H9 (cell line): ENCODE results near the gene NT5DC4. TPM values are rescaled to one million over a fixed set of nuclear protein-coding genes. Genes with fewer than 3 reads are reported as not detected.

Source experiments
- DNase-seq: peaks from one replicate; pipeline ENCODE4 v3.0.0-alpha.2; 2017
- H2AFZ ChIP-seq: one replicate; pipeline ENCODE4 v1.6.1; 2013; ENCODE audit warnings: mild to moderate bottlenecking, low read length, control low read depth, moderate library complexity
- H2AK5ac ChIP-seq: 2 replicates; pipeline ENCODE4 v1.6.1; 2013; ENCODE audit warnings: low read length, control low read depth, mixed read lengths; ENCODE audit not compliant: insufficient read length
- H2BK120ac ChIP-seq: one replicate; pipeline ENCODE4 v1.6.1; 2013; ENCODE audit warnings: low read depth, mild to moderate bottlenecking, low read length, control low read depth, inconsistent platforms; ENCODE audit not compliant: poor library complexity, severe bottlenecking
- H2BK12ac ChIP-seq: 2 replicates; pipeline ENCODE4 v1.6.1; 2013; ENCODE audit warnings: low read length, control low read depth, mixed read lengths, low read depth; ENCODE audit not compliant: insufficient read length
- H2BK15ac ChIP-seq: 2 replicates; pipeline ENCODE4 v1.6.1; 2013; ENCODE audit warnings: low read depth, low read length, control low read depth
- H2BK20ac ChIP-seq: one replicate; pipeline ENCODE4 v1.6.1; 2013; ENCODE audit warnings: low read depth, mild to moderate bottlenecking, low read length, control low read depth, inconsistent platforms; ENCODE audit not compliant: poor library complexity, severe bottlenecking
- H2BK5ac ChIP-seq: 2 replicates; pipeline ENCODE4 v1.6.1; 2013; ENCODE audit warnings: low read length, control low read depth, mixed read lengths; ENCODE audit not compliant: insufficient read length
- H3K14ac ChIP-seq: 2 replicates; pipeline ENCODE4 v1.6.1; 2013; ENCODE audit warnings: low read length, control low read depth; ENCODE audit not compliant: insufficient read depth
- H3K18ac ChIP-seq: 2 replicates; pipeline ENCODE4 v1.6.1; 2013; ENCODE audit warnings: low read depth, mild to moderate bottlenecking, mixed read lengths, low read length, control low read depth; ENCODE audit not compliant: insufficient read length
- H3K23ac ChIP-seq: 2 replicates; pipeline ENCODE4 v1.6.1; 2013; ENCODE audit warnings: low read length, control low read depth, mixed read lengths, low read depth; ENCODE audit not compliant: insufficient read length
- H3K23me2 ChIP-seq: 2 replicates; pipeline ENCODE4 v1.6.1; 2013; ENCODE audit warnings: low read depth, mild to moderate bottlenecking, mixed read lengths, low read length, control low read depth; ENCODE audit not compliant: insufficient read length, poor library complexity, severe bottlenecking
- H3K27ac ChIP-seq: 2 replicates; pipeline ENCODE4 v1.5.1; 2013; ENCODE audit warnings: low read length, control low read depth, mixed read lengths, low read depth; ENCODE audit not compliant: insufficient read length
- H3K27me3 ChIP-seq: 2 replicates; pipeline ENCODE4 v1.6.1; 2013; ENCODE audit warnings: low read length, control low read depth, inconsistent platforms; ENCODE audit not compliant: insufficient read depth
- H3K4ac ChIP-seq: 2 replicates; pipeline ENCODE4 v1.6.1; 2013; ENCODE audit warnings: low read depth, mild to moderate bottlenecking, control low read depth, inconsistent platforms, low read length, moderate library complexity
- H3K4me1 ChIP-seq: 2 replicates; pipeline ENCODE4 v1.6.1; 2013; ENCODE audit warnings: low read length, control low read depth, inconsistent platforms; ENCODE audit not compliant: insufficient read depth
- H3K4me2 ChIP-seq: 2 replicates; pipeline ENCODE4 v1.6.1; 2013; ENCODE audit warnings: low read length, control low read depth, mixed read lengths; ENCODE audit not compliant: insufficient read length, insufficient read depth
- H3K56ac ChIP-seq: 2 replicates; pipeline ENCODE4 v1.6.1; 2013; ENCODE audit warnings: low read depth, mild to moderate bottlenecking, mixed read lengths, low read length, control low read depth; ENCODE audit not compliant: insufficient read length
- H3K79me1 ChIP-seq: 2 replicates; pipeline ENCODE4 v1.6.1; 2013; ENCODE audit warnings: low read depth, mild to moderate bottlenecking, moderate library complexity, low read length, control low read depth, inconsistent platforms; ENCODE audit not compliant: insufficient read depth, poor library complexity, severe bottlenecking
- H3K79me2 ChIP-seq: 2 replicates; pipeline ENCODE4 v1.6.1; 2013; ENCODE audit warnings: low read length, control low read depth, inconsistent platforms; ENCODE audit not compliant: insufficient read depth
- H3K9ac ChIP-seq: 2 replicates; pipeline ENCODE4 v1.6.1; 2013; ENCODE audit warnings: low read length, control low read depth, mixed read lengths; ENCODE audit not compliant: insufficient read length; ENCODE audit errors: extremely low read depth
- H3K9me3 ChIP-seq: one replicate; pipeline ENCODE4 v1.6.1; 2013; ENCODE audit warnings: low read depth, low read length, inconsistent platforms; ENCODE audit not compliant: control insufficient read depth
- H3T11ph ChIP-seq: one replicate; pipeline ENCODE4 v1.6.1; 2013; ENCODE audit warnings: mild to moderate bottlenecking, low read length, control low read depth, inconsistent platforms
- H4K20me1 ChIP-seq: one replicate; pipeline ENCODE4 v1.6.1; 2013; ENCODE audit not compliant: control insufficient read depth, insufficient read length, insufficient read depth
- H4K5ac ChIP-seq: 2 replicates; pipeline ENCODE4 v1.6.1; 2013; ENCODE audit warnings: low read depth, mild to moderate bottlenecking, mixed read lengths, low read length, control low read depth; ENCODE audit not compliant: insufficient read length
- H4K8ac ChIP-seq: replicated peaks from 2 replicates; pipeline ENCODE4 v1.6.1; 2013; ENCODE audit warnings: low read length, control low read depth, mixed read lengths, low read depth; ENCODE audit not compliant: insufficient read length
- H4K91ac ChIP-seq: 2 replicates; pipeline ENCODE4 v1.6.1; 2013; ENCODE audit warnings: low read depth, mild to moderate bottlenecking, moderate library complexity, mixed read lengths, low read length, control low read depth; ENCODE audit not compliant: insufficient read length
- H3K27ac Mint-ChIP-seq, 3 experiments: 2 replicates in 2 of 3; 3 replicates in 1 of 3; pipeline ENCODE4 v1.8.0; 2020 to 2021; ENCODE audit warnings: mixed read lengths in 3 of 3, mild to moderate bottlenecking in 1 of 3, moderate library complexity in 1 of 3
- H3K27me3 Mint-ChIP-seq: 2 replicates; pipeline ENCODE4 v1.8.0; 2021; ENCODE audit warnings: low read depth, mild to moderate bottlenecking, moderate library complexity, mixed read lengths
- H3K36me3 Mint-ChIP-seq, 3 experiments: 2 replicates in 2 of 3; 3 replicates in 1 of 3; pipeline ENCODE4 v1.8.0; 2020 to 2021; ENCODE audit warnings: low read depth in 3 of 3, mixed read lengths in 3 of 3; ENCODE audit not compliant: insufficient read depth in 1 of 3
- H3K4me1 Mint-ChIP-seq, 2 experiments: 2 replicates each; pipeline ENCODE4 v1.8.0; 2020; ENCODE audit warnings: mixed read lengths in 2 of 2
- H3K4me3 Mint-ChIP-seq, 2 experiments: 2 replicates in 1 of 2; 3 replicates in 1 of 2; pipeline ENCODE4 v1.8.0; 2020 to 2021; ENCODE audit warnings: mild to moderate bottlenecking in 2 of 2, mixed read lengths in 2 of 2, moderate library complexity in 1 of 2
- H3K9me3 Mint-ChIP-seq, 2 experiments: 2 replicates in 1 of 2; 3 replicates in 1 of 2; pipeline ENCODE4 v1.8.0; 2020; ENCODE audit warnings: mild to moderate bottlenecking in 2 of 2, mixed read lengths in 2 of 2, moderate library complexity in 1 of 2
- WGBS: extraction: QIAGEN DNeasy Blood & Tissue Kit; methylation state at CpG from one replicate; pipeline ENCODE4 v1.1.7; 2013; ENCODE audit warnings: missing lambda C conversion rate, low lambda C conversion rate, mixed read lengths; ENCODE audit not compliant: insufficient read length; ENCODE audit errors: extremely low coverage; 5-methylcytosine and 5-hydroxymethylcytosine counted together
- total RNA-seq: library from RNA; stranded (reverse); gene quantifications from 2 replicates; pipeline ENCODE4 v1.2.1, GENCODE V29; 2021
- TF ChIP-seq, protein P1 (sequence below): fragments of 200-600 bp; sonication (generic); conservative IDR thresholded peaks from 3 replicates; pipeline ENCODE4 v1.8.0; 2021; ENCODE audit warnings: antibody characterized with exemption, mild to moderate bottlenecking

The NT5DC4 gene
- total RNA-seq, 1 experiment from 2014 or later, result not detected

DNA sequence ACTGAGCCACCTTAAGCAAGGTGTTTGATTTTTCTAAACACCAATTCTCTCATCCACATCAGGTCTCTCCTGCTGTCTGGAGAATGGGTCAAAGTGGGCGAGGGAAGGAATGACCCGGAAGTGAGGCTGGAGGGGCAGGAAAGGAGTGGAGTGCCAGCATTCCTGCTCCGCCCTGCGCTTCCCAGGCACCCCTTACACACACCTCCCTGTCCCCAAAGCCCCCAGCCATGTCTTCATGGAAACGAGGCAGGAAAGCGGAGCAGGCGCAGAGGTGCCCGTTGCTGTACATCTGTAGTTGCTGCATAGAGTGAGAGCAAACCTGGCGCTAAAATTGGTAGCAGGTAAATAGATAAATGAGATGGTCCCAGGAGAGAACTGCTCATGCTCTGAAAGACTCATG lies 27.2 kb upstream of the NT5DC4 start:
- no peak overlapping the region for H2AFZ ChIP-seq
- no peak overlapping the region for H4K8ac ChIP-seq
- Mint-ChIP-seq H3K9me3 (no peaks in the 10 kb centered on the region), H3K36me3 (no peaks in the 10 kb centered on the region), H3K27me3 (no peaks in the 10 kb centered on the region; the same call in 1 of the 2 replicates), H3K4me3 (no peak overlapping the region), H3K27ac (no peak overlapping the region), H3K4me1 (peaks cover 8% of the 10 kb centered on the region in 2 experiments)
- H3K79me2 ChIP-seq, result no peaks in the 10 kb centered on the region
- H3K4me1 ChIP-seq, result peaks cover 2% of the 10 kb centered on the region; the same call in 1 of the 2 replicates
- H2BK15ac ChIP-seq, result no peak overlapping the region
- no peak overlapping the region for H2BK20ac ChIP-seq
- no peaks in the 10 kb centered on the region for H3K27me3 ChIP-seq
- no peak overlapping the region for H4K91ac ChIP-seq
- no peak overlapping the region for H3K18ac ChIP-seq
- H3T11ph ChIP-seq, result no peak overlapping the region
- H3K9ac ChIP-seq, result no peak overlapping the region
- H3K27ac ChIP-seq, result no peak overlapping the region
- no peak overlapping the region for H2BK120ac ChIP-seq
- no peak overlapping the region for H2BK5ac ChIP-seq
- H3K79me1 ChIP-seq, result no peaks in the 10 kb centered on the region
- DNase-seq, result no peak
- no peak overlapping the region for H2BK12ac ChIP-seq
- no peak overlapping the region for H3K56ac ChIP-seq
- no peak overlapping the region for H3K23ac ChIP-seq
- no peaks in the 10 kb centered on the region for H3K23me2 ChIP-seq
- no peak overlapping the region for H3K4me2 ChIP-seq
- H2AK5ac ChIP-seq, result no peak overlapping the region
- H3K14ac ChIP-seq, result no peak overlapping the region
- H3K4ac ChIP-seq, result no peak overlapping the region
- no CpG with 5 or more reads among the region's 9 CpGs for WGBS
- no peaks in the 10 kb centered on the region for H3K9me3 ChIP-seq
- H4K5ac ChIP-seq, result no peak overlapping the region
- TF ChIP-seq, protein P1, sequence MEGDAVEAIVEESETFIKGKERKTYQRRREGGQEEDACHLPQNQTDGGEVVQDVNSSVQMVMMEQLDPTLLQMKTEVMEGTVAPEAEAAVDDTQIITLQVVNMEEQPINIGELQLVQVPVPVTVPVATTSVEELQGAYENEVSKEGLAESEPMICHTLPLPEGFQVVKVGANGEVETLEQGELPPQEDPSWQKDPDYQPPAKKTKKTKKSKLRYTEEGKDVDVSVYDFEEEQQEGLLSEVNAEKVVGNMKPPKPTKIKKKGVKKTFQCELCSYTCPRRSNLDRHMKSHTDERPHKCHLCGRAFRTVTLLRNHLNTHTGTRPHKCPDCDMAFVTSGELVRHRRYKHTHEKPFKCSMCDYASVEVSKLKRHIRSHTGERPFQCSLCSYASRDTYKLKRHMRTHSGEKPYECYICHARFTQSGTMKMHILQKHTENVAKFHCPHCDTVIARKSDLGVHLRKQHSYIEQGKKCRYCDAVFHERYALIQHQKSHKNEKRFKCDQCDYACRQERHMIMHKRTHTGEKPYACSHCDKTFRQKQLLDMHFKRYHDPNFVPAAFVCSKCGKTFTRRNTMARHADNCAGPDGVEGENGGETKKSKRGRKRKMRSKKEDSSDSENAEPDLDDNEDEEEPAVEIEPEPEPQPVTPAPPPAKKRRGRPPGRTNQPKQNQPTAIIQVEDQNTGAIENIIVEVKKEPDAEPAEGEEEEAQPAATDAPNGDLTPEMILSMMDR, result no peak
- H4K20me1 ChIP-seq, result no peaks in the 10 kb centered on the region
